ENCODE data around the gene SORBS1. TPM values are rescaled to one million over a fixed set of nuclear protein-coding genes. Genes with fewer than 3 reads are reported as not detected.

The SORBS1 gene
- total RNA-seq, 4 donors from 2014 or later = 92.2 to 308 (median 150) TPM

- DNase-seq = no peak
- intact Hi-C loops (cut with DNase I; ENCODE audit: low total_unique reads) (no loop called here), in situ Hi-C loops (cut with MboI; ENCODE audit: low pct_ligation_motif_present in 1 of 4, low pct_unique_long_range_greater_than_20kb in 1 of 4, low sequenced_read_pairs in 3 of 4) (no loop called here)
- TF ChIP-seq POLR2A (IDR thresholded peaks at IDR 0.05) = no peak
- no peak for TF ChIP-seq EP300 (IDR thresholded peaks at IDR 0.05; ENCODE audit: low read depth)
- TF ChIP-seq POLR2AphosphoS5 (IDR thresholded peaks at IDR 0.05) = peak in 2 of 3 donors; percentile 23
- Histone ChIP-seq H3K36me3 (no peaks in the 10 kb centered on the region), H3K4me3 (no peak overlapping the region), H3K4me1 (peaks cover 10 to 43% (median 32%) of the 10 kb centered on the region in 4 donors), H3K27me3 (no peaks in the 10 kb centered on the region), H3K9me3 (no peaks in the 10 kb centered on the region), H3K27ac (peak overlapping the region; percentile 47 to 89 (median 88))
- 61 to 65% methylated on average over 4 to 5 of the region's 5 CpGs for WGBS, 2 donors (ENCODE audit: low coverage in 1 of 2)
These were observed 96.9 kb downstream of the SORBS1 start for GRCh38 chr10:95464280-95464679.

GRCh38 chr10:95462740-95463667 is 98.2 kb downstream of the SORBS1 start:
- DNase-seq = no peak
- H3K9me3 ChIP-seq = no peaks in the 10 kb centered on the region
- H3K36me3 ChIP-seq = no peaks in the 10 kb centered on the region
- intact Hi-C loops (cut with DNase I; ENCODE audit: low total_unique reads) (no loop called here), in situ Hi-C loops (cut with MboI; ENCODE audit: low pct_ligation_motif_present in 1 of 4, low pct_unique_long_range_greater_than_20kb in 1 of 4, low sequenced_read_pairs in 3 of 4) (no loop called here)
- 60 to 67% methylated on average over 1 of the region's 1 CpG for WGBS, 2 donors (ENCODE audit: low coverage in 1 of 2)
- peak overlapping the region; percentile 47 to 89 (median 88) for H3K27ac ChIP-seq
- no peak for TF ChIP-seq POLR2AphosphoS5 (IDR thresholded peaks at IDR 0.05)
- no peaks in the 10 kb centered on the region for H3K27me3 ChIP-seq
- H3K4me1 ChIP-seq = peaks cover 10 to 37% (median 22%) of the 10 kb centered on the region in 4 donors
- H3K4me3 ChIP-seq = no peak overlapping the region

GRCh38 chr10:95461611-95462010 is 99.6 kb downstream of the SORBS1 start:
- peaks cover 10 to 38% (median 20%) of the 10 kb centered on the region in 4 donors for H3K4me1 ChIP-seq
- no peaks in the 10 kb centered on the region for H3K36me3 ChIP-seq
- no peak for DNase-seq
- in situ Hi-C loops (cut with MboI; ENCODE audit: low pct_ligation_motif_present in 1 of 4, low pct_unique_long_range_greater_than_20kb in 1 of 4, low sequenced_read_pairs in 3 of 4) = no loop called here
- TF ChIP-seq EP300 (IDR thresholded peaks at IDR 0.05; ENCODE audit: low read depth) = no peak
- WGBS, 2 donors (ENCODE audit: low coverage in 1 of 2) = 65 to 88% methylated on average over 4 of the region's 4 CpGs
- no peak overlapping the region for H3K4me3 ChIP-seq
- no peaks in the 10 kb centered on the region for H3K27me3 ChIP-seq
- intact Hi-C loops (cut with DNase I; ENCODE audit: low total_unique reads) = no loop called here
- peak overlapping the region in 3 of 4 donors; percentile 87 to 89 (median 89) for H3K27ac ChIP-seq
- no peaks in the 10 kb centered on the region for H3K9me3 ChIP-seq

- H3K27me3 ChIP-seq = no peaks in the 10 kb centered on the region
- TF ChIP-seq POLR2A (IDR thresholded peaks at IDR 0.05) = no peak
- TF ChIP-seq CTCF (IDR thresholded peaks at IDR 0.05) = no peak
- no peak for TF ChIP-seq EP300 (IDR thresholded peaks at IDR 0.05; ENCODE audit: low read depth)
- TF ChIP-seq POLR2AphosphoS5 (IDR thresholded peaks at IDR 0.05) = no peak
- peaks cover 3 to 36% (median 21%) of the 10 kb centered on the region in 4 donors for H3K4me1 ChIP-seq
- in situ Hi-C loops (cut with MboI; ENCODE audit: low pct_ligation_motif_present in 1 of 4, low pct_unique_long_range_greater_than_20kb in 1 of 4, low sequenced_read_pairs in 3 of 4) (no loop called here), intact Hi-C loops (cut with DNase I; ENCODE audit: low total_unique reads) (no loop called here)
- no peaks in the 10 kb centered on the region for H3K36me3 ChIP-seq
- no peak for DNase-seq
- H3K4me3 ChIP-seq = no peak overlapping the region
- no peaks in the 10 kb centered on the region for H3K9me3 ChIP-seq
- WGBS, 2 donors (ENCODE audit: low coverage in 1 of 2) = 43 to 71% methylated on average over 4 to 9 of the region's 9 CpGs
- peak overlapping the region; percentile 27 to 89 (median 88) for H3K27ac ChIP-seq
These were observed 101.6 kb downstream of the SORBS1 start for GRCh38 chr10:95459446-95460045.

GRCh38 chr10:95458871-95459270 is 102.3 kb downstream of the SORBS1 start:
- Histone ChIP-seq H3K27ac (peak overlapping the region; percentile 27 to 89 (median 88)), H3K36me3 (no peaks in the 10 kb centered on the region), H3K4me1 (peaks cover 5 to 38% (median 19%) of the 10 kb centered on the region in 4 donors), H3K9me3 (no peaks in the 10 kb centered on the region), H3K4me3 (no peak overlapping the region), H3K27me3 (no peaks in the 10 kb centered on the region)
- no peak for DNase-seq
- intact Hi-C loops (cut with DNase I; ENCODE audit: low total_unique reads) = no loop called here
- 37 to 54% methylated on average over 1 of the region's 1 CpG for WGBS, 2 donors (ENCODE audit: low coverage in 1 of 2)
- TF ChIP-seq POLR2A (IDR thresholded peaks at IDR 0.05) = no peak
- TF ChIP-seq EP300 (IDR thresholded peaks at IDR 0.05; ENCODE audit: low read depth) = no peak
- TF ChIP-seq POLR2AphosphoS5 (IDR thresholded peaks at IDR 0.05) = no peak
- TF ChIP-seq CTCF (IDR thresholded peaks at IDR 0.05) = no peak
- in situ Hi-C loops (cut with MboI; ENCODE audit: low pct_ligation_motif_present in 1 of 4, low pct_unique_long_range_greater_than_20kb in 1 of 4, low sequenced_read_pairs in 3 of 4) = no loop called here
